ENCODE measurements around the gene RBM45.

RBM45 gene

DNA sequence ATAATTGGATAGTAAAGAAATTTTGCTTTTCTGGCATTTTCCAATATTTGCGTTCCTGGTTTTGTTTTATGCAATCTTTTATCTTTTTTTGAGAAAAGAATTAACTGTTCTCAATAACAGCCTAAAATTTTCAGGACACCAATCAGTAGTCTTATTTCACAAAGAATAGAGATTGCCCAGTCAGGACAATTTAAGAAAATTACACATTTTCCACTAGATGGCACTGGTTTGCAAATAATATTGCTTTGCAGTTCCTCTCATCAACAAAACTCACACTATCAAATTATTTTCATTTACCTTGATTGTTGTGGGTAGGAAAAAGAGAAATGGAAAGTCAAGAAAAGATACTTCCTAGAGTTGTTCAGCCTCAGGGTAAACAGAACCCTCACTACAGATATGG, 2.4 kb upstream of the RBM45 start:
- Histone ChIP-seq H3K9me2 (replicated peaks; ENCODE audit: insufficient read depth, low read length) (no peaks in the 10 kb centered on the region), H3K4me2 (ENCODE audit: low read depth, low read length, poor library complexity, severe bottlenecking) (no peak overlapping the region), H3K4me3 (ENCODE audit: insufficient read depth, low read length, poor library complexity, severe bottlenecking) (no peak overlapping the region), H3K27ac (ENCODE audit: low read depth, low read length) (no peak overlapping the region), H3K9ac (ENCODE audit: low read length) (no peak overlapping the region), H3K27me3 (ENCODE audit: low read length) (no peaks in the 10 kb centered on the region), H3F3A (ENCODE audit: insufficient read depth) (no peaks in the 10 kb centered on the region), H3K79me2 (ENCODE audit: insufficient read depth, low read length) (no peaks in the 10 kb centered on the region), H3K36me3 (ENCODE audit: low read length) (no peaks in the 10 kb centered on the region), H3K9me3 (ENCODE audit: insufficient read depth, low read length) (no peaks in the 10 kb centered on the region), H4K20me1 (ENCODE audit: low read depth, low read length) (no peaks in the 10 kb centered on the region), H2AFZ (ENCODE audit: low read depth, low read length, severe bottlenecking) (peak overlapping the region; percentile 64)
- TF ChIP-seq, protein P1, sequence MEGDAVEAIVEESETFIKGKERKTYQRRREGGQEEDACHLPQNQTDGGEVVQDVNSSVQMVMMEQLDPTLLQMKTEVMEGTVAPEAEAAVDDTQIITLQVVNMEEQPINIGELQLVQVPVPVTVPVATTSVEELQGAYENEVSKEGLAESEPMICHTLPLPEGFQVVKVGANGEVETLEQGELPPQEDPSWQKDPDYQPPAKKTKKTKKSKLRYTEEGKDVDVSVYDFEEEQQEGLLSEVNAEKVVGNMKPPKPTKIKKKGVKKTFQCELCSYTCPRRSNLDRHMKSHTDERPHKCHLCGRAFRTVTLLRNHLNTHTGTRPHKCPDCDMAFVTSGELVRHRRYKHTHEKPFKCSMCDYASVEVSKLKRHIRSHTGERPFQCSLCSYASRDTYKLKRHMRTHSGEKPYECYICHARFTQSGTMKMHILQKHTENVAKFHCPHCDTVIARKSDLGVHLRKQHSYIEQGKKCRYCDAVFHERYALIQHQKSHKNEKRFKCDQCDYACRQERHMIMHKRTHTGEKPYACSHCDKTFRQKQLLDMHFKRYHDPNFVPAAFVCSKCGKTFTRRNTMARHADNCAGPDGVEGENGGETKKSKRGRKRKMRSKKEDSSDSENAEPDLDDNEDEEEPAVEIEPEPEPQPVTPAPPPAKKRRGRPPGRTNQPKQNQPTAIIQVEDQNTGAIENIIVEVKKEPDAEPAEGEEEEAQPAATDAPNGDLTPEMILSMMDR (IDR thresholded peaks at IDR 0.05; ENCODE audit: insufficient read depth, low read length, poor library complexity, severe bottlenecking), result peak; percentile 51
- no peak for TF ChIP-seq EZH2phosphoT487 (conservative IDR thresholded peaks at IDR 0.05; ENCODE audit: low read length)

DNA sequence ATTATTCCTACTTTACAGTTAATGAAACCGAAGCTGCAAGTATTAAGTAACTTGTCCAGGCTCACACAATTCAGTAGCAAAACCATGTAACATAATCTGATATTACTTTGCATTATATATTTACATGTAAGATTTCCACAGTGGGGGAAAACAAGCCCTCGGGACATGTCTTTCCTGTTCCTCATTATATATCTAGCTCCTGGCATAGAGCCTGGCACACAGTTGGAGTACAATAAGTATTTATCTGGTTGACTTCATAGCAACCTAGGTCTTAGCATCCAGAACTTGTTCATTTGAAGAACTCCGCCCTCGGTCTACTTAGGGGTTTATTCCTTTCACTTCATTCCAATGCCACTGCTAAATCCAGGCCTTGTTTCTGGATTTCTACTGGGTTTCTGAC, 1.6 kb upstream of the RBM45 start:
- no peaks in the 10 kb centered on the region for H3F3A ChIP-seq (ENCODE audit: insufficient read depth)
- no peak overlapping the region for H3K4me3 ChIP-seq (ENCODE audit: insufficient read depth, low read length, poor library complexity, severe bottlenecking)
- no peaks in the 10 kb centered on the region for H3K9me2 ChIP-seq (replicated peaks; ENCODE audit: insufficient read depth, low read length)
- no peaks in the 10 kb centered on the region for H3K79me2 ChIP-seq (ENCODE audit: insufficient read depth, low read length)
- H3K27ac ChIP-seq (ENCODE audit: low read depth, low read length), result no peak overlapping the region
- no peak overlapping the region for H3K9ac ChIP-seq (ENCODE audit: low read length)
- H3K4me2 ChIP-seq (ENCODE audit: low read depth, low read length, poor library complexity, severe bottlenecking), result no peak overlapping the region
- H4K20me1 ChIP-seq (ENCODE audit: low read depth, low read length), result no peaks in the 10 kb centered on the region
- H2AFZ ChIP-seq (ENCODE audit: low read depth, low read length, severe bottlenecking), result no peak overlapping the region
- no peaks in the 10 kb centered on the region for H3K9me3 ChIP-seq (ENCODE audit: insufficient read depth, low read length)
- TF ChIP-seq, protein P1 (IDR thresholded peaks at IDR 0.05; ENCODE audit: insufficient read depth, low read length, poor library complexity, severe bottlenecking), result no peak
- no peak for TF ChIP-seq EZH2phosphoT487 (conservative IDR thresholded peaks at IDR 0.05; ENCODE audit: low read length)
- H3K27me3 ChIP-seq (ENCODE audit: low read length), result no peaks in the 10 kb centered on the region
- H3K36me3 ChIP-seq (ENCODE audit: low read length), result no peaks in the 10 kb centered on the region

DNA sequence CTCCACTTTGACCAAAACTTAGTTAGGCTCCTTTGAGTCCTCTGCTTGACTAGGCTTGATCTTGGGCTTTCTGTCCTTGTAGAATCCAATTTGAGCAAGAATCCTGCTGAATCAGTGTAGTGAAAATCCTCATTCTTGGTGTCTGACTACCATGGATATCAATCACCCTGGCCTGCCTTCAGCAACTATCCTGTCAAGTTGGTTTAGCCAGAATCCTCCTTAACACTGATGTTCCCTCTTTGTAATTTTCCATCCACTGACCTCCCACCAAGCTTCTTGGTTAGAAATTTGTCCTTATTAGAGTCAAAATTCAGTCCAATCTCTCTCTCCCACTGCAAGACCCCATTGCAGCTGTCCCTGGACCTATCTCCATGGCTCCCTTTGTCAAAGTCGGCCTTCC, 494 bp upstream of the RBM45 start:
- H3K9me3 ChIP-seq (ENCODE audit: insufficient read depth, low read length), result no peaks in the 10 kb centered on the region
- no peak overlapping the region for H3K4me3 ChIP-seq (ENCODE audit: insufficient read depth, low read length, poor library complexity, severe bottlenecking)
- H3K27me3 ChIP-seq (ENCODE audit: low read length), result no peaks in the 10 kb centered on the region
- TF ChIP-seq EZH2phosphoT487 (conservative IDR thresholded peaks at IDR 0.05; ENCODE audit: low read length), result no peak
- TF ChIP-seq, protein P1 (IDR thresholded peaks at IDR 0.05; ENCODE audit: insufficient read depth, low read length, poor library complexity, severe bottlenecking), result no peak
- H3K36me3 ChIP-seq (ENCODE audit: low read length), result no peaks in the 10 kb centered on the region
- peak overlapping the region; percentile 62 for H2AFZ ChIP-seq (ENCODE audit: low read depth, low read length, severe bottlenecking)
- H3F3A ChIP-seq (ENCODE audit: insufficient read depth), result no peaks in the 10 kb centered on the region
- H4K20me1 ChIP-seq (ENCODE audit: low read depth, low read length), result no peaks in the 10 kb centered on the region
- no peak overlapping the region for H3K27ac ChIP-seq (ENCODE audit: low read depth, low read length)
- H3K9me2 ChIP-seq (replicated peaks; ENCODE audit: insufficient read depth, low read length), result no peaks in the 10 kb centered on the region
- H3K9ac ChIP-seq (ENCODE audit: low read length), result no peak overlapping the region
- no peaks in the 10 kb centered on the region for H3K79me2 ChIP-seq (ENCODE audit: insufficient read depth, low read length)
- H3K4me2 ChIP-seq (ENCODE audit: low read depth, low read length, poor library complexity, severe bottlenecking), result peak overlapping the region; percentile 20

All from SU-DHL-6 (cell line).